ENCODE data around the gene TMSB4X.

- no peak for TF ChIP-seq ZNF274 (IDR thresholded peaks at IDR 0.05; ENCODE audit: low read depth, low read length)
- no peak for TF ChIP-seq YY1 (IDR thresholded peaks at IDR 0.05; ENCODE audit: insufficient read depth, insufficient read length)
- no peak for TF ChIP-seq SUZ12 (IDR thresholded peaks at IDR 0.05; ENCODE audit: extremely low read depth, insufficient read depth, insufficient read length)
Measured at GRCh38 chrX:12954376-12954775, 20.5 kb upstream of the TMSB4X start.

Data from NT2/D1 (cell line).